Measurements from ENCODE around the gene ERC1.

GRCh38 chr12:1443421-1444141 is 452.6 kb downstream of the ERC1 start:
- TF ChIP-seq CTCF (conservative IDR thresholded peaks at IDR 0.05 in 1 of 2, IDR thresholded peaks at IDR 0.05 in 1 of 2; ENCODE audit: low read depth in 1 of 2, low read length in 2 of 2): no peak
- no peak for TF ChIP-seq EZH2 (IDR thresholded peaks at IDR 0.05; ENCODE audit: low read length, missing control alignments)
